Keratinocyte (primary cell): Measurements from ENCODE around the gene TERT. TPM values are rescaled to one million over a fixed set of nuclear protein-coding genes. Genes with fewer than 3 reads are reported as not detected.

Source experiments
- DNase-seq: peaks from one replicate; pipeline ENCODE4 v3.0.0-alpha.2; 2011; ENCODE audit warnings: low read depth, missing footprints, low spot score
- FAIRE-seq: peaks from 2 replicates; lab custom pipeline; 2011; peaks lifted over from hg19 to GRCh38; lab: Jason Lieb, UNC
- H2AFZ ChIP-seq: 2 replicates; pipeline ENCODE4 v1.6.0; 2012; ENCODE audit warnings: low read length, control low read depth, inconsistent platforms; ENCODE audit not compliant: control insufficient read depth
- H3K27ac ChIP-seq: 2 replicates; pipeline ENCODE4 v1.5.1; 2011; ENCODE audit warnings: low read length; ENCODE audit not compliant: control insufficient read depth, insufficient read depth
- H3K27me3 ChIP-seq: 3 replicates; pipeline ENCODE4 v1.6.0; 2011; ENCODE audit warnings: low read length; ENCODE audit not compliant: control insufficient read depth, insufficient read depth; ENCODE audit errors: extremely low read depth
- H3K36me3 ChIP-seq, 2 experiments: 2 replicates in 1 of 2; 3 replicates in 1 of 2; pipeline ENCODE4 v1.5.1; 2011; ENCODE audit warnings: low read length in 2 of 2, mild to moderate bottlenecking in 1 of 2; ENCODE audit not compliant: control insufficient read depth in 2 of 2, insufficient read depth in 2 of 2; ENCODE audit errors: extremely low read depth in 1 of 2
- H3K4me1 ChIP-seq: 3 replicates; pipeline ENCODE4 v1.5.1; 2011; ENCODE audit warnings: low read length; ENCODE audit not compliant: control insufficient read depth, insufficient read depth; ENCODE audit errors: extremely low read depth
- H3K4me2 ChIP-seq: 3 replicates; pipeline ENCODE4 v1.6.0; 2011; ENCODE audit warnings: low read depth, low read length; ENCODE audit not compliant: control insufficient read depth, insufficient read depth; ENCODE audit errors: extremely low read depth
- H3K4me3 ChIP-seq, 3 experiments: fragments of 200-600 bp in 1 of 3; sonication (generic) in 1 of 3; 2 replicates in 2 of 3; 3 replicates in 1 of 3; pipeline ENCODE4 v1.5.1; 2011 to 2016; ENCODE audit warnings: low read length in 3 of 3, mild to moderate bottlenecking in 3 of 3, control low read depth in 2 of 3, inconsistent platforms in 1 of 3, low read depth in 1 of 3, mixed read lengths in 1 of 3, mixed run types in 1 of 3, moderate library complexity in 1 of 3; ENCODE audit not compliant: control insufficient read depth in 2 of 3, insufficient read depth in 2 of 3; ENCODE audit errors: extremely low read depth in 1 of 3
- H3K79me2 ChIP-seq: 2 replicates; pipeline ENCODE4 v1.6.0; 2012; ENCODE audit warnings: low read length; ENCODE audit not compliant: control insufficient read depth, insufficient read depth
- H3K9ac ChIP-seq: 3 replicates; pipeline ENCODE4 v1.6.0; 2011; ENCODE audit warnings: low read length; ENCODE audit not compliant: control insufficient read depth, insufficient read depth; ENCODE audit errors: extremely low read depth
- H3K9me1 ChIP-seq: 3 replicates; pipeline ENCODE4 v1.6.0; 2011; ENCODE audit warnings: low read length; ENCODE audit not compliant: control insufficient read depth, insufficient read depth; ENCODE audit errors: extremely low read depth
- H3K9me3 ChIP-seq: 2 replicates; pipeline ENCODE4 v1.5.1; 2012; ENCODE audit warnings: low read depth, low read length; ENCODE audit not compliant: control insufficient read depth
- H4K20me1 ChIP-seq: 3 replicates; pipeline ENCODE4 v1.6.0; 2011; ENCODE audit warnings: low read length; ENCODE audit not compliant: control insufficient read depth, insufficient read depth; ENCODE audit errors: extremely low read depth
- CTCF ChIP-seq, 3 experiments: IDR thresholded peaks in 1 of 3; conservative IDR thresholded peaks in 1 of 3; optimal IDR thresholded peaks in 1 of 3; 2 replicates in 2 of 3; 3 replicates in 1 of 3; pipeline versions ENCODE3 to v1.5.1; 2011; ENCODE audit warnings: low read length in 3 of 3, mild to moderate bottlenecking in 3 of 3, moderate library complexity in 2 of 3, control low read depth in 1 of 3, inconsistent platforms in 1 of 3; ENCODE audit not compliant: insufficient read depth in 2 of 3; ENCODE audit errors: extremely low read depth in 1 of 3
- EZH2 ChIP-seq: IDR thresholded peaks from one replicate; pipeline ENCODE4 v1.6.1; 2012; ENCODE audit warnings: inconsistent platforms, mild to moderate bottlenecking, low read length, moderate library complexity
- dilution Hi-C: fragments of 300-500 bp; cut with MboI; formaldehyde crosslinking; loops from one replicate; pipeline ENCODE4 v1.7.0; 2020; ENCODE audit warnings: low sequenced_read_pairs; ENCODE audit not compliant: extremely low pct_ligation_motif_present
- polyA plus RNA-seq, 5 experiments: library from polyadenylated mRNA; depleted of rRNA in 3 of 5; stranded (reverse) in 3 of 5; stranded (forward) in 1 of 5; unstranded in 1 of 5; fragments of >200 nt; gene quantifications; 1 replicate in 1 of 5; 2 replicates in 3 of 5; 3 replicates in 1 of 5; pipeline versions ENCODE4 v1.2.1 to v1.2.3, GENCODE V29; 2011 to 2012; ENCODE audit warnings: missing spikeins in 2 of 5, low read depth in 1 of 5, low replicate concordance in 1 of 5

The TERT gene
- polyA plus RNA-seq, 1 donor (not counting 4 experiments of a cell fraction or from before 2014, with no cell fraction given): not detected

- DNase-seq (no peak), FAIRE-seq (no peak)
- no peak overlapping the region for H3K27ac ChIP-seq
- no peak overlapping the region for H2AFZ ChIP-seq
- no peak overlapping the region for H3K4me2 ChIP-seq
- no peaks in the 10 kb centered on the region for H3K9me3 ChIP-seq
- H3K9ac ChIP-seq: no peak overlapping the region
- no peaks in the 10 kb centered on the region for H3K79me2 ChIP-seq
- peaks cover 32 to 33% of the 10 kb centered on the region in 2 experiments for H3K36me3 ChIP-seq
- no peak for TF ChIP-seq CTCF (optimal IDR thresholded peaks at IDR 0.05 in 1 of 3, IDR thresholded peaks at IDR 0.05 in 1 of 3, conservative IDR thresholded peaks at IDR 0.05 in 1 of 3; ENCODE audit: extremely low read depth in 1 of 3, insufficient read depth in 2 of 3, low read length in 3 of 3)
- no peak for TF ChIP-seq EZH2
- H4K20me1 ChIP-seq: no peaks in the 10 kb centered on the region
- H3K27me3 ChIP-seq: no peaks in the 10 kb centered on the region
- dilution Hi-C loops: no loop called here
- H3K4me3 ChIP-seq: no peak overlapping the region
- no peaks in the 10 kb centered on the region for H3K9me1 ChIP-seq
- peaks cover 19% of the 10 kb centered on the region for H3K4me1 ChIP-seq
Measured at GRCh38 chr5:1318659-1319251, 23.9 kb upstream of the TERT start.

- dilution Hi-C loops: no loop called here
Measured at GRCh38 chr5:1317921-1318565, 23.2 kb upstream of the TERT start.

More at GRCh38 chr5:1317921-1318565, 23.2 kb upstream of the TERT start:
- Histone ChIP-seq H3K4me1 (peaks cover 19% of the 10 kb centered on the region), H3K36me3 (peaks cover 29 to 32% of the 10 kb centered on the region in 2 experiments), H3K4me3 (no peak overlapping the region), H3K27ac (no peak overlapping the region), H3K9me1 (no peaks in the 10 kb centered on the region), H3K9ac (no peak overlapping the region), H4K20me1 (no peaks in the 10 kb centered on the region), H3K4me2 (no peak overlapping the region), H3K9me3 (no peaks in the 10 kb centered on the region), H3K27me3 (no peaks in the 10 kb centered on the region), H2AFZ (no peak overlapping the region), H3K79me2 (no peaks in the 10 kb centered on the region)
- no peak for FAIRE-seq
- DNase-seq: no peak
- TF ChIP-seq EZH2 (no peak), CTCF (optimal IDR thresholded peaks at IDR 0.05 in 1 of 3, IDR thresholded peaks at IDR 0.05 in 1 of 3, conservative IDR thresholded peaks at IDR 0.05 in 1 of 3; ENCODE audit: extremely low read depth in 1 of 3, insufficient read depth in 2 of 3, low read length in 3 of 3) (no peak)
